Measurements from ENCODE around the gene NFATC1.

The NFATC1 gene

DNA sequence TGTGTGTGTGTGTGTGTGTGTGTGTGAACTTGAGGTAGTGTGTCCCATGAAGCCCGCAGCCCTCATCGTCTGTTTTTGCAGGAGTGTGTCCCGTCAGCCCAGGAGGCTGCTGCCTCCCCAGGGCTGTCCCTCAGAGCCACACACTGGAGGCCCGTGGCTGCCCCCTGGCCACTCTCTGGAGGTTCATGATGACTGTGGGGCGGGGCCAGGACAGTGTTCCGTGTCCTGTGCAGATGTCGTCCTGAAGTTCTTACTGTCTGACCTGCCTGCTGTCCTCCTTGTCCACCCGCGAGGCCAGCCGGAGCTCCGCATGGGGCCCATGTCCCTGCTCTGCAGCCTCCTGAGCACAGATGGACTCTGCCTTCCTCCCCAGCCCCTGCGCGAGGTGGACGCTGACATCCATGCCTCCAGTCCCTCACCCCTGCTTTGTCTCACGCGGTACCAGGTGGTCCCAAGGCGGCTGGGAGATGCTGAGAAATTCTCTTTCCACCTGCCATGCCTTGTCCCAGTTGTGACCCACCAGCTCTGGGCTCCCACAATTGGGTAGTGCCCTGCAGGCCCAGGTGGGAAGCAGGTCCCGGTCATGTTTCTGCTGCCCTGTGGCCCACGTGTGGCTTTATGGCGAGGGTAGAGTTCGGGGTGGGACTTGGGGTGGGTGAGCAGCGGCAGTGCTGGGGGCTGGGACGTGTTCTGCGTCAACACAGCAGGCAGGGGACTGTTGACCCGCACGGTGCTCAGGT is 92.8 kb downstream of the NFATC1 start:
- Histone ChIP-seq H3K36me3 (ENCODE audit: control insufficient read depth, insufficient read depth, low read length) (peaks cover 7% of the 10 kb centered on the region), H3K27me3 (ENCODE audit: control insufficient read depth, insufficient read depth, low read length) (no peaks in the 10 kb centered on the region), H3K4me1 (ENCODE audit: control insufficient read depth, insufficient read depth, low read length) (peaks cover 2% of the 10 kb centered on the region), H3K4me3 (ENCODE audit: low read length) (no peak overlapping the region), H3K9ac (ENCODE audit: low read length) (no peak overlapping the region), H3K27ac (ENCODE audit: low read depth, low read length) (no peak overlapping the region)

DNA sequence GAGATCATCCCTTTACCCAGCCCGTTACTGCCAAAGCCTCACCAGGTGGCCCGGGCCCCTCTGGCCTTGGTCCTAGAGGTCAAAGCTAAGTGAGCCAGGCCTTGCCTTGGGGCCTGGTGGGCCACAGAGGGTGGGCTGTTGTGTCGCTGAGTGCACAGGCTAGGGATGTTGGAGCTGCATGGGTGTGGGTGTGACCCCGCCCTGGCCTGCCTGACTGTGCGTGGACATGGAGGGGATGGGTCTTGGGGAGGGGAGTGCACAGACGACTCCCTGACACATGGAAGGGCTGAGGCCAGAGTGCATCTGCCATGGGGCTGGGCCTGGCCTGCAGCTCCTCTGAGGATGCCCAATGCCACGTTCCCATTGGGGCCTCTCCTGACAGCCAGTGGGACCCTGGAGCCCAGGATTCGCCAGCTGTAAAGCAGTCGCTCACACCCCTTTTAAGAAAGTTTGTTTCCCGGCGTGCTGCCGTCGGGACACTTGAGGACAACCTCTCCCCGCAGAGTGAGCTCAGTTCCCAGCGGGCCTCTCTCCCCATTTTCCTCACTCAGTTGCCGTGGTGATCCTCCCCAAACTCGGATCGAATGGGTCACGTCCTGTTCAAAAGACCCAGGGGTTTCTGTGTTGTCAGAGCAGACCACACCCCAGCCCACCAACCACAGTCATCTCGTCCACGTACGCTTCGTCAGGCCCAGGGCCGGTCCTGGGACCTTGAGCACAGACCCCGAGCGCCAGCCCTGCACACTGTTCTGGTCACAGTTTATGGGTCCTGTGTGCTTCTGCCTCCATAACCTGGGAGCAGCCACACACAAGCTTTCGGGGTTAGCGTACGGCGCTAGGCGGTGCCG is 93.5 kb downstream of the NFATC1 start:
- peaks cover 2% of the 10 kb centered on the region for H3K4me1 ChIP-seq (ENCODE audit: control insufficient read depth, insufficient read depth, low read length)
- no peak overlapping the region for H3K4me3 ChIP-seq (ENCODE audit: low read length)
- no peaks in the 10 kb centered on the region for H3K27me3 ChIP-seq (ENCODE audit: control insufficient read depth, insufficient read depth, low read length)
- no peak overlapping the region for H3K9ac ChIP-seq (ENCODE audit: low read length)
- H3K36me3 ChIP-seq (ENCODE audit: control insufficient read depth, insufficient read depth, low read length): peaks cover 7% of the 10 kb centered on the region
- no peak overlapping the region for H3K27ac ChIP-seq (ENCODE audit: low read depth, low read length)

DNA sequence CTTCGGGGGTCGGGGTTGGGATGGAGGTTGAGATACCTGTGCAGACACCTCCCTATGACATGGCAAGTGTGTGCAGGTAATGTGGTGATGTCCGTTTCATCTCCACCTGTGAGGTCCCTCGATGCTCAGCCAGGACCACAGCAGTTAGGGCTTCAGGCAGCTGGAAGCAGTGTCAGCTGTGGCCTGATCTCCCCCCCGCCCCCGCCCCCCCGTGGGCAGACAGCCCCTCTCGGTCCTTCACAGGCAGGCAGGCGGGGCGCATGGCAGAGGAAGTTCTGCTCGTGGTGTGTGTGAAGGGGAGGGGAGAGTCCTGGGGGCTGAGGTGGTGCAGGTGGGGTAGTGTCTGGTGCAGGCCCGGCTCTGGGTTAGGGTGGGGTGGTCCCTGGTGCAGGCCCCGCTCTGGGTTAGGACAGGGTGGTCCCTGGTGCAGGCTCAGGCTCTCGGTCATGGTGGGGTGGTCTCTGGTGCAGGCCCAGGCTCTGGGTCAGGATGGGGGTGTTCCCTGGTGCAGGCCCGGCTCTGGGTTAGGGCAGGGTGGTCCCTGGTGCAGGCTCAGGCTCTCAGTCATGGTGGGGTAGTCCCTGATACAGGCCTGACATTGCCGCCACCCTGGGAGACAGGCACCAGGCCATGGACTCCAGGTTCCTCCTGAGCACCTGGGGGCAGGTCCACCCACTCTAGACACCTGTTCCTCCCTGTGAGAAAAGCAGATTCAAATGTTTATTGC is 94.3 kb downstream of the NFATC1 start:
- Histone ChIP-seq H3K36me3 (ENCODE audit: control insufficient read depth, insufficient read depth, low read length) (peaks cover 7% of the 10 kb centered on the region), H3K27me3 (ENCODE audit: control insufficient read depth, insufficient read depth, low read length) (no peaks in the 10 kb centered on the region), H3K27ac (ENCODE audit: low read depth, low read length) (no peak overlapping the region), H3K4me3 (ENCODE audit: low read length) (no peak overlapping the region), H3K9ac (ENCODE audit: low read length) (no peak overlapping the region), H3K4me1 (ENCODE audit: control insufficient read depth, insufficient read depth, low read length) (peaks cover 3% of the 10 kb centered on the region)

DNA sequence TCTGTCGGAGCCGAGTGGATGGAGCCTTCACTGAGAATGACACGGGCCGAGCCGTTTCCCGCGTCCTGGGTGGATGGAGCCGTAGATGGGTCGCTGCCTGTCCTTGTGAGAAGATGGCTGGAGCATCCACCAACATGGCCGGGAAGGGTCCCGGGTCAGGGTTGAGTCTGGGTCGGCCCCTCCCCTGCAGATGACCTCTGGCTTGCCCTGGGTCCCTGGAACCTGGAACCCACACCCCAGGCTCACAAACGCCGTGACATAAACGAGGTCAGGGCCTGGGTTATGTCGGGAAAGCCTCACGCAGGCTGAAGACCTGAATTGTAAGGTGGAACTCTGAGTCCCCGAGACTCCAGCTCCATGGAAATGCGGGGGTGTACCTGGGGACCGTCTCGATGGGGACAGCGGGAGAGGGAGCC is 94.9 kb downstream of the NFATC1 start:
- Histone ChIP-seq H3K9ac (ENCODE audit: low read length) (no peak overlapping the region), H3K4me3 (ENCODE audit: low read length) (no peak overlapping the region), H3K27ac (ENCODE audit: low read depth, low read length) (no peak overlapping the region), H3K36me3 (ENCODE audit: control insufficient read depth, insufficient read depth, low read length) (peaks cover 7% of the 10 kb centered on the region), H3K27me3 (ENCODE audit: control insufficient read depth, insufficient read depth, low read length) (no peaks in the 10 kb centered on the region), H3K4me1 (ENCODE audit: control insufficient read depth, insufficient read depth, low read length) (peaks cover 7% of the 10 kb centered on the region)

GRCh38 chr18:79491081-79491551 is 95.4 kb downstream of the NFATC1 start:
- peaks cover 12% of the 10 kb centered on the region for H3K4me1 ChIP-seq (ENCODE audit: control insufficient read depth, insufficient read depth, low read length)
- no peak overlapping the region for H3K9ac ChIP-seq (ENCODE audit: low read length)
- H3K36me3 ChIP-seq (ENCODE audit: control insufficient read depth, insufficient read depth, low read length): peaks cover 7% of the 10 kb centered on the region
- H3K27me3 ChIP-seq (ENCODE audit: control insufficient read depth, insufficient read depth, low read length): no peaks in the 10 kb centered on the region
- no peak overlapping the region for H3K27ac ChIP-seq (ENCODE audit: low read depth, low read length)
- H3K4me3 ChIP-seq (ENCODE audit: low read length): no peak overlapping the region

DNA sequence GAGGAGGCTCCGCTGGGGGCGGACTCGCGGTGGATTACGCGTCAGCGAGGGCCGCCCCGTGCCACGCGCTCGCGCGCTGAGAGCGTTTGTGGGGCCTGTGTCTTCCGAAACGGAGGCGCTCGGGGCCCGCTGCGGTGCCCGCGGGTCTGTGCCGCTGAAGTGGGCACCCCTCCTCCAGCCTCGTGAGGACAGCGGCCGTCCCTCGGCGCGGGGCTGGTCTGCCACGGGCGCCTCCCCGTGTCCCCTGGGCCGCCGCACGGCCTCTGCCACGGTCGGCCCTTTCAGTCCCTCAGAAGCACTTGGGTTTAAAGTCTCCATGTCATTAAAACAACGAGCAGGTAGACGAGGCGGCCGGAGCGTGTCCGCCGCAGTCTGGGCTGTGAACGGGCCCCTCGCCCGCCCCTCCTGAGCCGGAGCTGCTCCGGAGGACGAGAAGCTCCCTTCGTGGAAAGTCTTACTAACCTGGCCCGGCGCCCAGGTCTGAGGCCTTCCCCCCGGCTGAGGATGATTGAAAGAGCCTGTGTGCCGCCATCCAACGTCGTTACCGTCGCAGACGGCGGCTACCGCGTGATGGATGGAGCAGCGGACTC is 97.6 kb downstream of the NFATC1 start:
- Histone ChIP-seq H3K9ac (ENCODE audit: low read length) (no peak overlapping the region), H3K4me3 (ENCODE audit: low read length) (no peak overlapping the region), H3K4me1 (ENCODE audit: control insufficient read depth, insufficient read depth, low read length) (peaks cover 27% of the 10 kb centered on the region), H3K27ac (ENCODE audit: low read depth, low read length) (no peak overlapping the region), H3K36me3 (ENCODE audit: control insufficient read depth, insufficient read depth, low read length) (no peaks in the 10 kb centered on the region), H3K27me3 (ENCODE audit: control insufficient read depth, insufficient read depth, low read length) (no peaks in the 10 kb centered on the region)

GRCh38 chr18:79493801-79494211 is 98.1 kb downstream of the NFATC1 start:
- no peak overlapping the region for H3K27ac ChIP-seq (ENCODE audit: low read depth, low read length)
- H3K36me3 ChIP-seq (ENCODE audit: control insufficient read depth, insufficient read depth, low read length): no peaks in the 10 kb centered on the region
- peaks cover 27% of the 10 kb centered on the region for H3K4me1 ChIP-seq (ENCODE audit: control insufficient read depth, insufficient read depth, low read length)
- no peak overlapping the region for H3K9ac ChIP-seq (ENCODE audit: low read length)
- no peak overlapping the region for H3K4me3 ChIP-seq (ENCODE audit: low read length)
- H3K27me3 ChIP-seq (ENCODE audit: control insufficient read depth, insufficient read depth, low read length): no peaks in the 10 kb centered on the region

- Histone ChIP-seq H3K27me3 (ENCODE audit: control insufficient read depth, insufficient read depth, low read length) (no peaks in the 10 kb centered on the region), H3K4me1 (ENCODE audit: control insufficient read depth, insufficient read depth, low read length) (peaks cover 27% of the 10 kb centered on the region), H3K9ac (ENCODE audit: low read length) (no peak overlapping the region), H3K27ac (ENCODE audit: low read depth, low read length) (peak overlapping the region; percentile 89), H3K36me3 (ENCODE audit: control insufficient read depth, insufficient read depth, low read length) (no peaks in the 10 kb centered on the region), H3K4me3 (ENCODE audit: low read length) (no peak overlapping the region)
Measured at GRCh38 chr18:79494936-79495335, 99.2 kb downstream of the NFATC1 start.

DNA sequence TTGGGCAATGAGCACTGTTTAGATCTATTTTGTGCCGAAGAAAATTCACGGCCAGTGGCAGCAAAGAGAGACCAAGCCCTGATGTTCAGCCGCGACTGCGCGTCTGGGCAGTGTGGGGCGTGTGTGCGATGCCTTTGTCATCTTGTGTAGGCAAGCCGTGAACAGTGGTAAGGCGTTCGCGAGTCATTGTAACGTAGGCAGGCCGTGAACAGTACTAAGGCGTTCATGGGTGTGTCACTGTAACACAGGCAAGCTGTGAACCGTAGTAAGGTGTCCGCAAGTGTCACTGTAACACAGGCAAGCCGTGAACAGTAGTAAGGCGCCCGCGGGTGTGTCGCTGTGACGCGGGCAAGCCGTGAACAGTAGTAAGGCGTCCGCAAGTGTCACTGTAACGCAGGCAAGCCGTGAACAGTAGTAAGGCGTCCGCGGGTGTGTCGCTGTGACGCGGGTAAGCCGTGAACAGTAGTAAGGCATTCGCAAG is 99.9 kb downstream of the NFATC1 start:
- no peak overlapping the region for H3K4me3 ChIP-seq (ENCODE audit: low read length)
- no peak overlapping the region for H3K9ac ChIP-seq (ENCODE audit: low read length)
- peaks cover 27% of the 10 kb centered on the region for H3K4me1 ChIP-seq (ENCODE audit: control insufficient read depth, insufficient read depth, low read length)
- peak overlapping the region; percentile 89 for H3K27ac ChIP-seq (ENCODE audit: low read depth, low read length)
- H3K36me3 ChIP-seq (ENCODE audit: control insufficient read depth, insufficient read depth, low read length): no peaks in the 10 kb centered on the region
- H3K27me3 ChIP-seq (ENCODE audit: control insufficient read depth, insufficient read depth, low read length): no peaks in the 10 kb centered on the region

DNA sequence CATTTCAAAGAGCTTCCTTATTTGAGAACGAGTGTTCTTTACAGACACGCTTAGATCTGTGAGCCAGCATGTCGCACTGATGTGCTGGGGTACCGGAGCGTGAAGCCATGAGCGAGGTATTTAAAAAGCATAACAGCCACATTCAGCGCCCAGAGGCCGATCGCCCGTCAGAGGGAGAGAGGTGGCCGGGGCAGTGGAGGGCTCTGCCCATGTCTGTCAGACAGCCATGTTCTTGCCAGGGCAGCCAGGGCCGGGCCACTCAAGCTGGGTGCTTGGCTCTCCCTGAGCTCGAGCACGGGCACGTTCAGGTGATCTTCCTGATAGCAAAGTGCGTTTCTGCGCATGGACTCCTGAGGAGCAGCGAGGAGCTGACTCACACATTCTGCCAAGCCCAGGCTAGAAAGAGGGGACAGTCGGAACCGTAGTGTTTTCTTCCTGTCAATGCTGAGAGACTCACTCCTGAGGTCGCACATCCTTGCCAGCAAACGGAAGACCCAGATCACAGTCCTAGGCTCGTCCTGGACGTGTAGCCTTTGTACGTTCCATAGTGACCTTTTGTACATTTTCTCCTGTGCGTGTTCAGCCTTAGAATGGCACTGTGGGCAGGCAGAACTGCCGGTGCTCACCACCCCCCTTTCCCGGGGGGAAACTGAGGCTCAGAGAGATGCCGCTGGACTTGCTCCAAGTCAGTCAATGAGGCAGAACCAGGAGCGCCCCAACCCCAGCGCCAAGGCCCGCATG is 100.7 kb downstream of the NFATC1 start:
- H3K27me3 ChIP-seq (ENCODE audit: control insufficient read depth, insufficient read depth, low read length): no peaks in the 10 kb centered on the region
- H3K4me3 ChIP-seq (ENCODE audit: low read length): no peak overlapping the region
- H3K9ac ChIP-seq (ENCODE audit: low read length): no peak overlapping the region
- peaks cover 27% of the 10 kb centered on the region for H3K4me1 ChIP-seq (ENCODE audit: control insufficient read depth, insufficient read depth, low read length)
- no peaks in the 10 kb centered on the region for H3K36me3 ChIP-seq (ENCODE audit: control insufficient read depth, insufficient read depth, low read length)
- H3K27ac ChIP-seq (ENCODE audit: low read depth, low read length): peak overlapping the region; percentile 89

GRCh38 chr18:79496978-79497637 is 101.4 kb downstream of the NFATC1 start:
- H3K27ac ChIP-seq (ENCODE audit: low read depth, low read length): peak overlapping the region; percentile 89
- no peak overlapping the region for H3K4me3 ChIP-seq (ENCODE audit: low read length)
- H3K27me3 ChIP-seq (ENCODE audit: control insufficient read depth, insufficient read depth, low read length): no peaks in the 10 kb centered on the region
- no peaks in the 10 kb centered on the region for H3K36me3 ChIP-seq (ENCODE audit: control insufficient read depth, insufficient read depth, low read length)
- no peak overlapping the region for H3K9ac ChIP-seq (ENCODE audit: low read length)
- peaks cover 27% of the 10 kb centered on the region for H3K4me1 ChIP-seq (ENCODE audit: control insufficient read depth, insufficient read depth, low read length)

Data from rectal smooth muscle tissue (tissue), 1 donor.